NK-92 treated with Interleukin-12 subunit alpha and Interleukin-12 subunit beta, amount 100 ng/mL, for 24 hours (cell line): ENCODE results near the gene SPRN.
"Not testable (repeated sequence)": the region's sequence is repeated elsewhere in the genome, so short reads cannot be mapped to it uniquely, and the experiment has no call there.

Experiments
- DNase-seq: peaks from one replicate; lab custom pipeline; 2025; lab: John Stamatoyannopoulos, UW

SPRN gene

GRCh38 chr10:133439517-133440461, 15.4 kb upstream of the SPRN start:
- DNase-seq = no peak

- no peak for DNase-seq
Measured at GRCh38 chr10:133438711-133439273, 14.4 kb upstream of the SPRN start.

GRCh38 chr10:133432789-133433188, 8.4 kb upstream of the SPRN start:
- DNase-seq = not testable (repeated sequence)

- DNase-seq = not testable (repeated sequence)
Measured at GRCh38 chr10:133431888-133432613, 7.6 kb upstream of the SPRN start.

GRCh38 chr10:133429571-133429970, 5.1 kb upstream of the SPRN start:
- not testable (repeated sequence) for DNase-seq

GRCh38 chr10:133424102-133424501, 323 bp downstream of the SPRN start:
- DNase-seq = not testable (repeated sequence)

DNA sequence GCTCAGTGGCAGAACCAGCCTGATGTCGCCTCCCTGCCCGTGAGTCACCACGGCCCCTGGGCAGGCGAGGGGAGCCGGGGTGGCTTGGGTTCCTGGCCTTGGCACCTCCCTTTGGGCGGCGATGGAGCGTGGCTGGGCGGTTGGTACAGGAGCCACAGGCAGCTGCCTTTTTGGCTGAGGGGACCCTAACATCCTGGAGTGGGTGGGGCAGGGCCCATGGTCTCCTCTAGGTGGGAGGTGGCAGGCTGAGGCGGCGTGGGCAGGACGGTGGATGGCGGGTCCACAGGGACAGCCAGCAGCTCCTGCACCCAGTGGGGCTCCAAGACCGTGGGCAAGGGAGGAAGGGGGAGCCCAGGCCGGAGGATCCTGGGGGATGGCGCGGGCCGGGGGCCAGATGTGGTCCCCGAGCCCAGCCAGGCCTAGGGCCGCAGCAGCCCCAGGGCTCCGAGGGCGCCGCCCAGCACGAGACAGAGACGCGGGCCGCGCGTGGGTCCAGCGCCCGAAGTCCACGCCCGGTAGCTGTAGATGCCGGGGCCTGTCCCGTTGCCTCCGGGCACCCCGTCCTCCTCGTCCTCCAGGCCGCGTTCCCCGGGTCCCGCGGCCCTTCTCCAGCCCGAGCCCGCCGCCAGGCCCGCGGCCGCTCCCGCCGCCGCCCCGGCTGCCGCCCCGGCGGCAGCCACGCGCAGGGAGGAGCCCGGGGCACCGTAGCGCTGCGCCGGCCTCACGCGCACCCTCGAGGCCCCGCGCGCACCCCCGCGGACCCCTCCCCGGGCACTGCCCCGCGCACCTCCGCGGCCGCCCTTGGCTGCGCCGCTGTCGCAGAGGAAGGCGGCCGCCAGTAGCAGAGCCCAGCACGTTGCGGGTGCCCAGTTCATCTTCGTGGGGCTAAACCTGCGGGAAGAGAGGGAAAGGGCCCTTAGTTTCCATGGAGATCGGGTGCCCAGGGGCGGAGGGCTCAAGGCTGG, 1.3 kb downstream of the SPRN start:
- DNase-seq = no peak

- DNase-seq = no peak
Measured at GRCh38 chr10:133422223-133422806, 2.1 kb downstream of the SPRN start.

DNA sequence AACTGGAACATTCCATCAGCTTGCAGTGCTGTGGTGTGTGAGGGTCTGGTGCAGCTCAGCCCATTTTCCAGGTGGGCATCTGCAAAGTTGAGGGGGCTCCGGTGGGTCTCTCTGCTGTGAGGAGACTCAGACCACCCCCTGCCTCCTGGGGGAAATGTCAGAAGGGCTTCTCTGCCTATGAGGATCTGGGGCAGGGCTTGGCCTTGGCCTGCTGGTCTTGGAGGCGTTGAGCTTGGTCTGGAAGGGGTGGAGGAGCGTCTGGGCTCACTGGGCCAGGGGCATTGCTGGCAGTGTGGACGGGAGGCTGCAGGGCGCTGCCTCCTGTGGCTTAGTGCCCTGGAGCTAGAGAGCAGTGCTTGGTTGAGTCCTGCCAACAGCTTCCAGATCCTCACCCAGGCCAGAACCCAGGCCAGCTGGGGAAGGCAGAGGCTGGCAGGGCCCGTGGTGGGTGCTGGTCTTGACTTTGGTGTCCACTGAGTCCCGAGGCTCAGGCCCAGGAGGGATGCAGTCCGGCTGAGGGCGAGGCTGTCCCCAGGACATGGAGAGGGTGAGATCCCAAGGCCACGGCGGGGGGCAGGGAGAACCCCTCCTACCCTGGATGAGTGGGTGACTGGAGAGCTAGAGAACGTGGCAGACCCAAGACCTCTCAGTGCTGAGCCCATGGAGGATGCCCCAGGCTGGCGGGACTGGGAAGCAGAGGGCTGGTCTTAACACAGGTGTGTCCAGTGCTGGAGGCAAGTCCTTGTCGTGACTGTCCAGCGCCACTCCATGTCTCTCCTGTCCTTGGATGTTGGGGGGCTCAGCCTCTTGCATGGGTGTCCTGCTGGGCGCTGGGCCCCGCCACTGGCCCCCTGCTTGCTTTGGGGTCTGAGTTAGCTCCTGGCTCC, 2.8 kb downstream of the SPRN start:
- no peak for DNase-seq

DNA sequence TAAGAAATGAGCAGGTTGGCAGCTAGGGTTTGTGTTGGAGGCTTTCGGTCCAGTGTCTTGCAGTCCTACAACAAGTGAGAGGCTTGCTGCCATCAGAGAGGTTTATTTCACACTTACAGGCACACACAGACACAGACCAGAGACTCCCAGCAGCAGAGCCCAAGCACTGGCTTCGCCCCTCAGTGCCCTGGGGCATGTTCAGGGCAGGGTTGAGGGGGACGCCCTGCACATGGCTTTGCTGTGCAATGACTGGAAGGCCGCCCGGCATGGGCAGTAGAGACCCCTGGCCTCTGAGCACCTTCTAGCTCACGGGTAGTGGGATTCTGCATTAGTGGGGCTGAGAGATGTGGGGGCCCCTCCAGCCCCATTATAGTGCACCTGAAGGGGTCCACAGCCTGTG, 3.8 kb downstream of the SPRN start:
- DNase-seq = no peak

DNA sequence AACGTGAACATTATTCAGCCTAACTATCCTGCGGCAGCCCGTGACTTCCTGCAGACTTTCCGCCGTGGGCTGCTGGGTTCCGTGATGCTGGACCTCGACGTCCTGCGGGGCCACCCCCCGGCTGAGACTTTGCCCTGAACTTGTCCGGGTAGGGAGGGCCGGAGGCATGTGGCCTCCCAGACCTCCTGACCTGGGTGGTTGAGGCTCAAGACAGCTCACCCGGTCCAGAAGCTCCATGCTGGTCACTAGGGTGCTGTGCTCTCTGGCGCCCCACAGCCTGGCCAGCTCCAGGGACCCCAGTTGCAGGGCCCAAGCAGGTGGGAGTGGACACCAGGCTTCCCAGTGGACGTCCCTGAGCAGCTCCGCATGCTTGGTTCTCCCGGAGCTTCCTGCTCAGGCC, 4.4 kb downstream of the SPRN start:
- DNase-seq = no peak

GRCh38 chr10:133419211-133419950, 5.0 kb downstream of the SPRN start:
- no peak for DNase-seq

- no peak for DNase-seq
Measured at GRCh38 chr10:133418289-133418993, 6.0 kb downstream of the SPRN start.

- DNase-seq = no peak
Measured at GRCh38 chr10:133415752-133416151, 8.7 kb downstream of the SPRN start.

GRCh38 chr10:133414401-133414800, 10.0 kb downstream of the SPRN start:
- not testable (repeated sequence) for DNase-seq

- no peak for DNase-seq
Measured at GRCh38 chr10:133412381-133412711, 12.1 kb downstream of the SPRN start.

- no peak for DNase-seq
Measured at GRCh38 chr10:133411523-133412380, 12.7 kb downstream of the SPRN start.
